ENCODE results near the gene HNRNPA1L2.
"Not testable (repeated sequence)": the region's sequence is repeated elsewhere in the genome, so short reads cannot be mapped to it uniquely, and the experiment has no call there.

The HNRNPA1L2 gene

DNA sequence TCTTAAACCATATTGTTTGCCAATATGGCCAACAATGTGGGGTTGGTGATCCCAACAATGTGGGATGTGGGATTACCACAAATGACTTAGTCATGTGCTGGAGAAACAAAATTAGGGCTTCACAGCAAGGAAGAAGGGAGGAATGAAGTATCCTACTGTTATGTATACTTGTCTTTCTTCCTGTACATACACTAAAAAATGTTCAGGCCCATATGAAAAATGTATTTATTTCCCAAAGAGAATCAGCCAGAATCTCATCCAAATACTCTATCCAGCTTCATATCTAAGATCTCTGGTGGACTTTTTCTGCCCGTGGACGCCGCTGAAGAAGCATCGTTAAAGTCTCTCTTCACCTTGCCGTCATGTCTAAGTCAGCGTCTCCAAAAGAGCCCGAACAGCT lies at the start of gene HNRNPA1L2:
HNRNPA1L2 (plus strand) TSS at position 301 of the 400 bp plus-strand sequence; CDS start at position 363, 62 bp downstream.
- intact Hi-C loops (cut with micrococcal nuclease), result no loop called here
- H3K27ac Mint-ChIP-seq, result no peak within 1 kb of the TSS
- no peaks in the 10 kb centered on the region for H3K27me3 Mint-ChIP-seq
- no peaks in the 10 kb centered on the region for H3K9me3 Mint-ChIP-seq
- H3K4me3 Mint-ChIP-seq, result no peak within 1 kb of the TSS
- H3K36me3 Mint-ChIP-seq (ENCODE audit: low read depth), result peaks cover 38% of the 10 kb centered on the region
- H3K4me1 Mint-ChIP-seq (ENCODE audit: low read depth), result no peaks in the 10 kb centered on the region

DNA sequence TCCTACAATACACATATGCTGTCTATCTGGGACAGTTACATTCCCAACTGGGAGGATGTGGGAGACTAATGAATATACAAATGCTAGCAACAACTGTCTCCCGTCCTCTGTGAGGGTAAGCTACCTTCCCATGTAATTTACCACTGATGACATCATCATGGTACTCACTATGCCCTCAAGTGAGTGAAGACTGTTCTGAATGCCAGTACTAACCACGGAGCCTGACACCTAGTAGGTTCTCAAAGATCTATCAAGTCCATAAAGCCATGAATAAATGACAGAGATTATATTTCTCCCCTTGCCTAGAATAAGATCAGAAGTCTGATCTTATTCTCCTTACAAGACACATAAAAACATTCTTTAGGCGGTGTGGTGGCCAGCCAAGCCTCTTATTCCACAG lies 49.1 kb upstream of the HNRNPA1L2 start:
- H3K9me3 Mint-ChIP-seq; intact Hi-C loops (cut with micrococcal nuclease); H3K4me3 Mint-ChIP-seq; H3K27me3 Mint-ChIP-seq; H3K4me1 Mint-ChIP-seq (ENCODE audit: low read depth); H3K36me3 Mint-ChIP-seq (ENCODE audit: low read depth): not testable (repeated sequence)
- peak overlapping the region; percentile 20 for H3K27ac Mint-ChIP-seq

DNA sequence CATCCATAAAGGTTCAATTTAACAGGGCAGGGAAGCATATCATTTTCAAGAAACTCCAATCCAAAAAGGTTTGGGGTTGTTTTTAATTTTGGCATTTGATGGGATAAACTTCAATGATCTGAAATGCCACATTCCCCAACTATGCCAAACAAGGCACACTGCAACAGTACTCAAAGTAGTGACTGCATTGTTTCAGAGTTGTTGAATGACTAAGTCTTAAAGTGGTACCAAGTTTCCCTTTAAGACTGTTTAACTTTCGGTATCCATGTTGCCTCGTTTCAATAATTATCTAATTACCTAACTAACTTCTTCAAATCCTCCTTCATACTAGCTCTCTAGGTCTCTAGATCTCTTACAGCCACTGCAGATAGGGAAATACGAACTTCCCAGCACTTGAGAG lies 48.4 kb upstream of the HNRNPA1L2 start:
- H3K36me3 Mint-ChIP-seq (ENCODE audit: low read depth); H3K4me3 Mint-ChIP-seq; H3K27me3 Mint-ChIP-seq; intact Hi-C loops (cut with micrococcal nuclease); H3K4me1 Mint-ChIP-seq (ENCODE audit: low read depth); H3K9me3 Mint-ChIP-seq: not testable (repeated sequence)
- peak overlapping the region; percentile 20 for H3K27ac Mint-ChIP-seq

DNA sequence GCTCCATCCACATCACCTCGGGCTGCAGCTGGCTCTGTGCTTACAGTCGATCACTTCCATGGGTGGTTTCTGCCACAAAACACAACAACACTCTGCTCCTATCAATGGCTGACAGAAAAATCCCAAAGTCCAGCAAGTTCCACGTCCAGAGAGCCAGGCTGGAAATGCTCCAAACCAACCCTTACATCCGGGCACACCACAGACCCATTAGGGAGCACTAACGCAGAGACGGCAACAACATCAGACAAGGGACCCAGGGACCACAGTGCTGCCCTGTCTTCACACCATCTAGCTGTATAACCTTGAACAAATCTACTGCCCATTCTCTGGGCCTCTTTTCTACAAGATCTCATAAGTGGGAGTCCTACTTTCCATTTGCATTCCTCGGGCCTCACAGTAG lies 47.9 kb upstream of the HNRNPA1L2 start:
- H3K9me3 Mint-ChIP-seq; H3K4me3 Mint-ChIP-seq; intact Hi-C loops (cut with micrococcal nuclease); H3K4me1 Mint-ChIP-seq (ENCODE audit: low read depth); H3K36me3 Mint-ChIP-seq (ENCODE audit: low read depth); H3K27me3 Mint-ChIP-seq; H3K27ac Mint-ChIP-seq: not testable (repeated sequence)

DNA sequence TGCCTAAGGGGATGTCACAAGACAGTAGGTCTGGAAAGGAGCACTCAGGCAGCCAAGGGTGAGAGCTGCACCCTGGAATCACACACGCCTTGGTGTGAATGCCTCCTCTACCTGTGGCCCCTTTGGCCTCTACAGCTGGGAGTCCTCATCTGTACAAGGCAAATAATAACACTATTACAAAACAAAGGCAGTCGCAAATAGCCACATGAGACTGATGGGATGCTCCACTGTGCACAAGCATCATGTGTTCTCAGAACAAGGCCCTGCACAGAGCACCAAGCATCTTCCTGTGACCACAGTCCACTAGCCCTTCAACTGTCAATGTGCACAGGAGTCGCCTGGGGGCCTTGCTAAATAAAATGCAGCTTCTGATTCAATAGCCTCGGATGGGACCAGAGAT lies 44.6 kb upstream of the HNRNPA1L2 start:
- intact Hi-C loops (cut with micrococcal nuclease), result no loop called here
- Mint-ChIP-seq H3K27ac (no peak overlapping the region), H3K4me3 (no peak overlapping the region), H3K4me1 (ENCODE audit: low read depth) (no peaks in the 10 kb centered on the region), H3K36me3 (ENCODE audit: low read depth) (no peaks in the 10 kb centered on the region), H3K9me3 (no peaks in the 10 kb centered on the region), H3K27me3 (peaks cover 26% of the 10 kb centered on the region)

DNA sequence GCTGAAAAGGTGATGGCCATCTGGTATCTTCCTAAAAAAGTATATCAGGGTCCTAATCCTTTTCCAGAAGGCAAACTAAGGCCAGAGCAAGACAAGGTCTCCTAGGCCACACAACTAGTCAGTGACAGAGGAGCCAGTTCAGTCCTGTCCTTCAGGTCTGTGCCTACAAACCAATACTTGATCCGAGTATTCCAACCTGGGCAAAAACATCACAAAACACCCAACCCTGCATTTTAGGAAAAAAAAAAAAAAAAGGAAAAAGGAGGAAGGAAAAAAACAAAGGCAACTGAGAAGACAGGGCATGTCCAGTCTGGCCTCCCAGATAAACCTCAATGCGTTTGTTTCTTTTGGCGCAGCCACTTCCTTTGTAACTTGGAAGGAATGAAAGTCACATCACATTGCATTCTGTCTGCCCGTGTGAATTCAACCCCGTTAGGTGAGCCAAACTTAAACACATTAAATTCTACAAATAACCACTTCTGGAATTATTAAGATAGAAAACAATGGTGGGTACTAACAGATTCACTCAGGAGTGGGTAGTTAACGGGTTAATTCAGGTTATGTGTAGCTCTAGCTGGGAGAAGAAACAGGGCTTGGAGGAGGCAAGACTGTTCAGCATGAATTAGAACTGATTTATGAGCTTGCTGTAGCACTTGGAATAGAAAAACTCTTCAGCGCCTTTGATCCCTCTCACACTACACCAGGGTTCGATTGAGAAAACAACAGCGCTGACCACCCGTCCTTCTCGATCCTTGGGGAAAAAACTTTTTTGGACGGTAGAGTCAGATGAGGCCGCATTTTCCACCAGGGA lies 43.0 kb upstream of the HNRNPA1L2 start:
- Mint-ChIP-seq H3K36me3 (ENCODE audit: low read depth) (no peaks in the 10 kb centered on the region), H3K4me3 (peak overlapping the region; percentile 75), H3K9me3 (no peaks in the 10 kb centered on the region), H3K27ac (no peak overlapping the region), H3K27me3 (peaks cover 26% of the 10 kb centered on the region), H3K4me1 (ENCODE audit: low read depth) (no peaks in the 10 kb centered on the region)
- intact Hi-C loops (cut with micrococcal nuclease), result no loop called here

DNA sequence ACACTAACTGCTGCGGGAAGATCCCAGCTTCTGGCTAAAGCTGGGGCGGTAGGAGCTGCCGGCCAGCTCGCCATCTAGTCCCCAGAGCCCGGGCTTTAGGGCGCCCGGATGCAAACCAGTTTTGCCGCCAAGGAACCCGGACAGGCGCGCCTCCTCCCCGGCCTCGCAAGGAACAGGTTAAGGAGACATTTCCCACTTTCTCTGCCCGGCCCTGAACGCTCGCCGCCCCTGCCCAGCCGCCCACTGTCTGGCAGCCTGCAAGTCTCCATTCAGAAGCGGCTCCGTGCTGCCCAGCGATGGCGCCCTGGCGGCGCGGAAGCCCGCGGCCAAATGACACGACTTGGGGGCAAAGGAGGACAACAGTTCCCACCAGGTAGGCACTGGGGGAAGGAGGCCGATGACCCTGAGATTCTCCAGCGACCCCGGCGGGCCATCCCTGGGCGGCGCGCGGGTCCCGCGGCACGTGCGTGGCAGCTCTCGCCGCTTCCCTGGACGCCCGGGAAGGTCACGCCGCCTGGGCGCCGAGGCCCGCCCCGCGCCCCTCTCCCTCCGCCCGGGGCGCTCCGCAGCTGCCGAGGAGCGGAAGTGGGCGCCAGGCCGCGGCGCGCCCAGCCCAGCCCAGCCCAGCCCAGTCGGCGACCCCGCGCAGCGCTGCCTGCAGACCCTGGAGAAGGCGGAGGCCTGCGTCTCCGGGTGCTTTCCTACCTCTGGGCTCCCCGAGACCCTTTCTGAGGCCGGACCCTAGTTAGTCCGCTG lies 42.2 kb upstream of the HNRNPA1L2 start:
- intact Hi-C loops (cut with micrococcal nuclease), result no loop called here
- no peak overlapping the region for H3K27ac Mint-ChIP-seq
- no peaks in the 10 kb centered on the region for H3K4me1 Mint-ChIP-seq (ENCODE audit: low read depth)
- H3K27me3 Mint-ChIP-seq, result peaks cover 26% of the 10 kb centered on the region
- H3K4me3 Mint-ChIP-seq, result peak overlapping the region; percentile 75
- no peaks in the 10 kb centered on the region for H3K36me3 Mint-ChIP-seq (ENCODE audit: low read depth)
- H3K9me3 Mint-ChIP-seq, result no peaks in the 10 kb centered on the region

DNA sequence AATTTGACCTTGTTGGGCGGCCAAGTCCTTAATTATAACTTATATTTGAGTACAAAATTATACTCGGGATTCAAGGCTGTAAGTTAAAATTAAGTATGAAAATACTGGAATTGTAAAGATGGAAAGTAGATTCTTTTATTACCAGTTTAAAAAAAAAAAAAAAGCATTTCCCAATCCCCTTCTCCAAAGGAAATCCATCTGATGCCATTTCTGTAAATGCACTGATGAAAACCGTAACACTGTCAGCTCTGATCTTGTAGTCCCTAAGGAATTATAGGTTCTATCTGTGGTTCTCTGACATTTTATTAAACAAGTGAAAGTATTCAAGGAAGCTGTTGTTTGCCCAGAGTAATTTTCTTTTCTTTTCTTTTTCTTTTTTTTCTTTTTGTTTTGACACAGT lies 41.6 kb upstream of the HNRNPA1L2 start:
- no peaks in the 10 kb centered on the region for H3K9me3 Mint-ChIP-seq
- no peak overlapping the region for H3K4me3 Mint-ChIP-seq
- no peak overlapping the region for H3K27ac Mint-ChIP-seq
- no peaks in the 10 kb centered on the region for H3K36me3 Mint-ChIP-seq (ENCODE audit: low read depth)
- intact Hi-C loops (cut with micrococcal nuclease), result no loop called here
- no peaks in the 10 kb centered on the region for H3K4me1 Mint-ChIP-seq (ENCODE audit: low read depth)
- H3K27me3 Mint-ChIP-seq, result peaks cover 26% of the 10 kb centered on the region

DNA sequence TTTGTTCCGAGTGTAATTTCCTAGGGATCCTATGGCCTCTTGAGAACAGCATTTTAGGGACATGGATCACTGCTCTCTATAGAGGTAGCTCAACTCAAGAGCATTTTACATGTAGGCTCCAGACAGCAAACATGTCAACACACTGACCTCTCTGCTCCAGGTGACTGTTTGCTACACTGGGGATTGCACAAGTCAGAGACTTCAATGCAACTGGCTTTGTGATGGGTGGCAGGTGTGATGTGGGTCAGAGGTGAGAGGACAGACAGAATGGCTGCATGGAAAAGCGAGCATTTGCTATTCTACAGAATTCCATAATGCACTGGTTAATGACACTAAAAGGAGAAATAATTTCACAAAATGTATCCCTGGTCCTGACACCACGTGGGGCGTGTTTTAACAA lies 38.9 kb upstream of the HNRNPA1L2 start:
- intact Hi-C loops (cut with micrococcal nuclease), result not testable (repeated sequence)

DNA sequence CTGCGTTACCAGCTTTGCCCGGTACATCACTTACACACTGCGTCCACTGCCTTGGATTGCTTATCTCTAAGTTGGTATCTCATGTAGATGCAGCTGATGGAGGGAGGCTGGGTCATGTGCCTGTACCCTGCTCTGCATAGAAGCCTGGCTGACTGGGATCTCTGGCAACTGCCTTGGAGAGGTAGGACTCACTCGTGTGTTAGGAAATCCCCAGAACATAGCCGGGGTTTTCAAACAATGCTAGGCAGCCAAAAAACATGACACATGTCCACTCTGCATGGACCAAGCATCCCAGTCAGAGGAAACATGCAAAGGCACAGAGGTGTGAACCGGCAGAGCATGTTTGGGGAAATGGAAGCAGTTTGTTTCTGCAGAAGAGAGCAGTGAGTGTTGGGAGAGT lies 36.1 kb upstream of the HNRNPA1L2 start:
- intact Hi-C loops (cut with micrococcal nuclease), result loop anchor here (5.0 kb wide), 1 partner anchor 361 kb away; no protein-coding TSS in a partner anchor
- not testable (repeated sequence) for H3K36me3 Mint-ChIP-seq (ENCODE audit: low read depth); H3K4me3 Mint-ChIP-seq; H3K9me3 Mint-ChIP-seq; H3K27me3 Mint-ChIP-seq; H3K4me1 Mint-ChIP-seq (ENCODE audit: low read depth); H3K27ac Mint-ChIP-seq

More for the DNA sequence above, 38.9 kb upstream of the HNRNPA1L2 start:
- H3K27me3 Mint-ChIP-seq, result peaks cover 24% of the 10 kb centered on the region
- not testable (repeated sequence) for H3K9me3 Mint-ChIP-seq; H3K36me3 Mint-ChIP-seq (ENCODE audit: low read depth); H3K4me1 Mint-ChIP-seq (ENCODE audit: low read depth); H3K27ac Mint-ChIP-seq; H3K4me3 Mint-ChIP-seq

DNA sequence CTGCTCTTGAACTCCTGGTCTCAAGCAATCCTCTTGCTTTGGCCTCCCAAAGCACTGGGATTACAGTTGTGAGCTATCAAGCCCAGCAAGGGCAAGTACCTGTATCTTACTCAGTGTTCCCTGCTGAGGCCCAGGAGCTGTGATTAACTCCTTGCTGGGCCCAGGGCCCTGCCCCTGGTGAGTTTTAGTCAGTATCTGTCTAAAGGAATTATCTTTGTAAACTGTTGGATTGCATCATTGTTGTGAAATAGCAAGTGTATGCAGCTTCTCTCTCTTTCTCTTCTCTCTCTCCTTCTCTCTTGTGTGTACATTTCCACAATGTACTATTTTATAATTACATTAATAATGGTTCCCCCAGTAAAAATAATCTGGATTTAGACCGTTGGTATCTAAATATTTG lies 35.4 kb upstream of the HNRNPA1L2 start:
- H3K9me3 Mint-ChIP-seq; H3K36me3 Mint-ChIP-seq (ENCODE audit: low read depth); H3K4me3 Mint-ChIP-seq; H3K27ac Mint-ChIP-seq; H3K27me3 Mint-ChIP-seq; H3K4me1 Mint-ChIP-seq (ENCODE audit: low read depth): not testable (repeated sequence)
- intact Hi-C loops (cut with micrococcal nuclease), result loop anchor here (5.0 kb wide), 1 partner anchor 361 kb away; no protein-coding TSS in a partner anchor

DNA sequence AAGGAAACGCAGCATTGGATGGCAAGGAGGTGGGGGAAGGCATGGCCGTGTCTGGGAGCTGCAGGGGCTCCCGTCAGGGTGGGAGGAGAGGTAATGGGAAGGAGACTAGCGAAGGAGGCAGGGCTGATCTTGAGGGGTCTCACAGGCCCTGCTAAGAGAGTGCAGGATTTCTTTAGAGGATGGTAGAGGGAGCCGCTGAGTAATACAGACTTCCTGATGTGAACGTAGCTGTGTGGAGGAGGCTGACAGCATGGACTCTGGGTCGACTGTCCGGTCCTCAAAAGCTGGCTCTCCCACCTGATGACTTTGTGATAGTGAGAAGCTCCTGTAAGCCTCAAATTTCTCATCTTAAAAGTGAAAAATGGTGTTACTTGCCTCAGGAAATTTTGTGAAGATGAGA lies 34.0 kb upstream of the HNRNPA1L2 start:
- H3K27ac Mint-ChIP-seq; H3K36me3 Mint-ChIP-seq (ENCODE audit: low read depth); H3K4me1 Mint-ChIP-seq (ENCODE audit: low read depth); H3K27me3 Mint-ChIP-seq; H3K9me3 Mint-ChIP-seq; H3K4me3 Mint-ChIP-seq: not testable (repeated sequence)
- intact Hi-C loops (cut with micrococcal nuclease), result loop anchor here (5.0 kb wide), 1 partner anchor 359 kb away; no protein-coding TSS in a partner anchor

DNA sequence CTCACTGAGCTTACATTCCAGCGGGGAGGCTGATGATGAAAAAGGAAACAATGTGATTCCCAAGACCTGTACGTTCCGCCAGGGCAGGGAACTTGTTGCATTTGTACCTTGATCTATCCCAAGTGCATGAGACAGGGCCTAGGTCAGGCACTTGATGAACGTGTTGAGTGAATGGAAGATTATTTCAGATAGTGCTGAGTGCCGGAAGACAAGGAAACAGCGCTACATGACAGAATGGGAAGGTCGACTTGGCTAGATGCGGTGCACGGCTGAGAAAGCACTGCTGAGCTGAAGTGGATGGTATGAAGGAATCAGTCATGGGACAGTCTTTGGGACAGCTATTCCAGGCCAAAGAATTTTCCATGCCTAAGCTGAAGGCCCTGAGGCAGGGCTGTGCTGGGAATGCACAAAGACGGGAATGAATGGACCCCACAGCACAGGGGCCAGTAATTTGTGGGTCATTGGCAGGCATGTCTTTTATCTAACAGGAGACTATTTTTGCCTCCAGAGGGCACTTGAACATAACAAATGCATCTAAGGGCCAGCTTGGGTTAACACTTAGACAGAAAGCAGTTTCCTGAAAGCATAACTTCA lies 33.1 kb upstream of the HNRNPA1L2 start:
- not testable (repeated sequence) for H3K9me3 Mint-ChIP-seq, H3K4me3 Mint-ChIP-seq

DNA sequence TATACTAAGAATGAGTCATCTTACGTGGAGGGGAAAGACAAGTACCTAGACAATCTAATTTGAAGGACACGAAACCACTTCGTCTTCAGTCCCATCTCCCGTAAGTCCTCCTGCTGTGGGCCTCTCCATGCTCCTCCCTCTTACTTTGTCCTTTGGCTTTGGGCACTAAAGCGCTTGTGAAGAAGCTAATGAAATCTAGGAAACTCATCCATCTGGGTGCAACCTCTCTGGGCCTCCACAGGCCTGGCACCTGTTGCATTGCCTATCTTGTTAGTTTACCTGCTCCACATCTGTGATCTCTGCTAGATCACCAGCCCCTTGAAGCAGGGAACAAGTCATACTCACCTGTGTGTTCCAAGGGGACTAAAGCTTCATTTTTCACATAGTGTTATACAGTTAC lies 32.1 kb upstream of the HNRNPA1L2 start:
- H3K27me3 Mint-ChIP-seq; intact Hi-C loops (cut with micrococcal nuclease); H3K9me3 Mint-ChIP-seq; H3K4me3 Mint-ChIP-seq; H3K4me1 Mint-ChIP-seq (ENCODE audit: low read depth); H3K36me3 Mint-ChIP-seq (ENCODE audit: low read depth); H3K27ac Mint-ChIP-seq: not testable (repeated sequence)

More for the DNA sequence above, 33.1 kb upstream of the HNRNPA1L2 start:
- H3K36me3 Mint-ChIP-seq (ENCODE audit: low read depth); H3K4me1 Mint-ChIP-seq (ENCODE audit: low read depth); H3K27ac Mint-ChIP-seq; H3K27me3 Mint-ChIP-seq: not testable (repeated sequence)
- intact Hi-C loops (cut with micrococcal nuclease), result loop anchor here (5.0 kb wide), 1 partner anchor 358 kb away; no protein-coding TSS in a partner anchor

All from dendritic cell treated with granulocyte-macrophage colony-stimulating factor and Interleukin-4, amounts not matched to agents 40 ng/mL and 50 ng/mL, for 4 days (primary cell).